HepG2 (cell line): ENCODE results near the gene SHANK3. TPM values are rescaled to one million over a fixed set of nuclear protein-coding genes. Genes with fewer than 3 reads are reported as not detected.

Experiments
- BCL6 ChIP-seq: IDR thresholded peaks from 2 replicates; pipeline ENCODE4 v1.6.1; 2016; ENCODE audit warnings: missing genetic modification reagents, missing compliant biosample characterization
- FOXP1 ChIP-seq, 2 experiments: fragments of 450-650 bp in 1 of 2; IDR thresholded peaks; 2 replicates each; pipeline ENCODE4 v1.6.1; 2017 to 2018; ENCODE audit warnings: antibody characterized with exemption in 1 of 2
- GZF1 ChIP-seq: sonication (generic); formaldehyde crosslinking; IDR thresholded peaks from 2 replicates; pipeline ENCODE4 v1.5.1; 2020; ENCODE audit warnings: mild to moderate bottlenecking, missing genetic modification reagents
- HDAC2 ChIP-seq: sonication (generic); formaldehyde crosslinking; IDR thresholded peaks from 2 replicates; pipeline ENCODE4 v1.4.0; 2020; ENCODE audit warnings: missing genetic modification reagents
- HOXA3 ChIP-seq: sonication (generic); formaldehyde crosslinking; IDR thresholded peaks from 2 replicates; pipeline ENCODE4 v1.5.0; 2020; ENCODE audit warnings: missing genetic modification reagents
- IRF9 ChIP-seq: sonication (generic); formaldehyde crosslinking; IDR thresholded peaks from 2 replicates; pipeline ENCODE4 v1.8.0; 2022; ENCODE audit warnings: missing genetic modification reagents, mild to moderate bottlenecking, borderline replicate concordance
- JARID2 ChIP-seq: sonication (generic); formaldehyde crosslinking; IDR thresholded peaks from 2 replicates; pipeline ENCODE4 v1.8.1; 2023; ENCODE audit warnings: missing genetic modification reagents, inconsistent platforms; ENCODE audit not compliant: insufficient replicate concordance
- MXI1 ChIP-seq: IDR thresholded peaks from 3 replicates; pipeline ENCODE4 v1.6.1; 2012; ENCODE audit warnings: low read depth, low read length, inconsistent platforms, borderline replicate concordance
- NCOA1 ChIP-seq: sonication (generic); formaldehyde crosslinking; IDR thresholded peaks from 2 replicates; pipeline ENCODE4 v1.9.0; 2021; ENCODE audit warnings: missing genetic modification reagents
- NFRKB ChIP-seq: fragments of 450-650 bp; IDR thresholded peaks from 2 replicates; pipeline ENCODE4 v1.6.1; 2017
- PHF21A ChIP-seq: sonication (generic); formaldehyde crosslinking; IDR thresholded peaks from 2 replicates; pipeline ENCODE4 v1.5.0; 2020; ENCODE audit warnings: mild to moderate bottlenecking, missing genetic modification reagents
- PHF5A ChIP-seq: IDR thresholded peaks from one replicate; pipeline ENCODE4 v1.6.1; 2018; ENCODE audit warnings: low read depth, missing genetic modification reagents; ENCODE audit not compliant: unreplicated experiment
- PHF8 ChIP-seq: sonication (generic); formaldehyde crosslinking; IDR thresholded peaks from 2 replicates; pipeline ENCODE4 v1.5.0; 2020; ENCODE audit warnings: missing genetic modification reagents
- PITX1 ChIP-seq: sonication (generic); formaldehyde crosslinking; IDR thresholded peaks from 2 replicates; pipeline ENCODE4 v1.5.1; 2020; ENCODE audit warnings: mild to moderate bottlenecking, missing genetic modification reagents
- PPARG ChIP-seq: conservative IDR thresholded peaks from 2 replicates; pipeline ENCODE4 v1.6.1; 2016; ENCODE audit warnings: missing biosample characterization, missing genetic modification reagents
- RAD51 ChIP-seq: fragments of 450-650 bp; IDR thresholded peaks from 2 replicates; pipeline ENCODE4 v1.6.1; 2016; ENCODE audit warnings: borderline replicate concordance
- REPIN1 ChIP-seq: sonication (generic); formaldehyde crosslinking; IDR thresholded peaks from 2 replicates; pipeline ENCODE4 v1.8.0; 2022; ENCODE audit warnings: missing genetic modification reagents, low read depth, mild to moderate bottlenecking, borderline replicate concordance
- TARDBP ChIP-seq: sonication (generic); formaldehyde crosslinking; IDR thresholded peaks from 2 replicates; pipeline ENCODE4 v1.8.0; 2022; ENCODE audit warnings: mild to moderate bottlenecking, missing genetic modification reagents
- ZBTB33 ChIP-seq: sonication (generic); formaldehyde crosslinking; IDR thresholded peaks from 2 replicates; pipeline ENCODE4 v1.4.0; 2020; ENCODE audit warnings: missing genetic modification reagents
- ZBTB38 ChIP-seq: sonication (generic); formaldehyde crosslinking; IDR thresholded peaks from 2 replicates; pipeline ENCODE4 v1.5.1; 2020; ENCODE audit warnings: mild to moderate bottlenecking, missing genetic modification reagents
- ZC3H4 ChIP-seq: sonication (generic); formaldehyde crosslinking; IDR thresholded peaks from 2 replicates; pipeline ENCODE4 v1.4.0; 2020; ENCODE audit warnings: missing genetic modification reagents, borderline replicate concordance
- ZKSCAN5 ChIP-seq: sonication (generic); formaldehyde crosslinking; IDR thresholded peaks from 2 replicates; pipeline ENCODE4 v1.5.1; 2020; ENCODE audit warnings: mild to moderate bottlenecking, missing genetic modification reagents
- ZMYM4 ChIP-seq: sonication (generic); formaldehyde crosslinking; IDR thresholded peaks from 2 replicates; pipeline ENCODE4 v1.8.1; 2023; ENCODE audit warnings: mild to moderate bottlenecking, missing genetic modification reagents
- ZNF337 ChIP-seq: sonication (generic); formaldehyde crosslinking; IDR thresholded peaks from 2 replicates; pipeline ENCODE4 v1.5.1; 2020; ENCODE audit warnings: missing genetic modification reagents, low read depth, mild to moderate bottlenecking, borderline replicate concordance
- ZNF512 ChIP-seq: sonication (generic); formaldehyde crosslinking; IDR thresholded peaks from 2 replicates; pipeline ENCODE4 v1.4.0; 2020; ENCODE audit warnings: mild to moderate bottlenecking, missing genetic modification reagents
- ZNF839 ChIP-seq: sonication (generic); formaldehyde crosslinking; IDR thresholded peaks from 2 replicates; pipeline ENCODE4 v1.4.0; 2020; ENCODE audit warnings: missing genetic modification reagents, mild to moderate bottlenecking, borderline replicate concordance
- ZSCAN20 ChIP-seq: sonication (generic); formaldehyde crosslinking; IDR thresholded peaks from 2 replicates; pipeline ENCODE4 v1.4.0; 2020; ENCODE audit warnings: missing genetic modification reagents, mild to moderate bottlenecking, borderline replicate concordance
- polyA plus RNA-seq, 8 experiments: library from polyadenylated mRNA; depleted of rRNA in 3 of 8; stranded (reverse) in 7 of 8; unstranded in 1 of 8; fragments of >200 nt; fragmentation: Illumina TruSeq in 4 of 8; extraction: Trizol in 4 of 8; gene quantifications; 2 replicates each; pipeline versions ENCODE4 v1.2.1 to v1.2.3, GENCODE V29; 2011 to 2016; ENCODE audit warnings: low read depth in 4 of 8, missing spikeins in 1 of 8, mixed read lengths in 1 of 8; ENCODE audit not compliant: insufficient read depth in 1 of 8
- total RNA-seq, 5 experiments: library from RNA; depleted of rRNA; stranded (reverse); fragments of >200 nt; fragmentation: Illumina TruSeq; extraction: Trizol; gene quantifications; 2 replicates each; pipeline ENCODE4 v1.2.3, GENCODE V29; 2016; ENCODE audit warnings: low read depth in 1 of 5

Gene SHANK3
- total and polyA plus RNA-seq, 2 of the 13 experiments (the other 11 are each of a cell fraction or from before 2014, with no cell fraction given) = 2.9 to 4.6 TPM

- peak; percentile 79; the same call in 1 of the 2 replicates for TF ChIP-seq RAD51
- TF ChIP-seq TARDBP (CRISPR knock-in tag) = peak; percentile 88
- TF ChIP-seq ZBTB38 (CRISPR knock-in tag) = peak; percentile 83
- no peak for TF ChIP-seq ZC3H4 (CRISPR knock-in tag)
- no peak for TF ChIP-seq NCOA1 (CRISPR knock-in tag)
- peak; percentile 72 for TF ChIP-seq ZMYM4 (CRISPR knock-in tag)
- peak; percentile 54 for TF ChIP-seq PITX1 (CRISPR knock-in tag)
- TF ChIP-seq HDAC2 = peak; percentile 80
- TF ChIP-seq JARID2 (CRISPR knock-in tag) = no peak
- TF ChIP-seq ZNF337 = no peak
- TF ChIP-seq BCL6 (CRISPR knock-in tag) = peak; percentile 60
- TF ChIP-seq ZBTB33 (CRISPR knock-in tag) = no peak
- no peak for TF ChIP-seq NFRKB
- no peak for TF ChIP-seq PHF5A (CRISPR knock-in tag)
- TF ChIP-seq FOXP1 (IDR thresholded peaks at IDR 0.05) = no peak
- peak; percentile 47; the same call in 1 of the 2 replicates for TF ChIP-seq FOXP1 (CRISPR knock-in tag; IDR thresholded peaks at IDR 0.05)
- peak; percentile 31; the same call in 1 of the 2 replicates for TF ChIP-seq PHF8
- TF ChIP-seq MXI1 = peak; percentile 69; the same call in 1 of the 3 replicates
- no peak for TF ChIP-seq ZNF512 (CRISPR knock-in tag)
- TF ChIP-seq ZSCAN20 = 0 out of 2 replicates have a peak, but pooled peaks have one; percentile 60
- 0 out of 2 replicates have a peak, but pooled peaks have one; percentile 54 for TF ChIP-seq ZKSCAN5 (CRISPR knock-in tag)
- TF ChIP-seq HOXA3 (CRISPR knock-in tag) = peak; percentile 89
- TF ChIP-seq IRF9 (CRISPR knock-in tag) = no peak
- TF ChIP-seq GZF1 (CRISPR knock-in tag) = no peak
- TF ChIP-seq PPARG (CRISPR knock-in tag) = no peak
- TF ChIP-seq ZNF839 (CRISPR knock-in tag) = no peak
- TF ChIP-seq PHF21A (CRISPR knock-in tag) = peak; percentile 97
- peak; percentile 76; the same call in 1 of the 2 replicates for TF ChIP-seq REPIN1 (CRISPR knock-in tag)
These were observed 30.7 kb upstream of the SHANK3 start (continued) for GRCh38 chr22:50641696-50642607.
